HepG2 (cell line): ENCODE data around the gene PTGES3. TPM values are rescaled to one million over a fixed set of nuclear protein-coding genes. Genes with fewer than 3 reads are reported as not detected.
A peak's percentile ranks its signal among the peaks of the same experiment; 100 is the strongest.

Experiments used
- AGO2 ChIP-seq: fragments of 200-400 bp; formaldehyde crosslinking; optimal IDR thresholded peaks from 2 replicates; pipeline ENCODE3; 2017; ENCODE audit warnings: mild to moderate bottlenecking, low read depth, low read length, moderate library complexity
- HNRNPUL1 ChIP-seq: fragments of 200-400 bp; formaldehyde crosslinking; IDR thresholded peaks from 2 replicates; pipeline ENCODE4 v1.6.1; 2017; ENCODE audit warnings: low read depth, mild to moderate bottlenecking, low read length, moderate library complexity
- JARID2 ChIP-seq: sonication (generic); formaldehyde crosslinking; IDR thresholded peaks from 2 replicates; pipeline ENCODE4 v1.8.1; 2023; ENCODE audit warnings: missing genetic modification reagents, inconsistent platforms; ENCODE audit not compliant: insufficient replicate concordance
- KAT8 ChIP-seq: IDR thresholded peaks from 2 replicates; pipeline ENCODE4 v1.6.1; 2016; ENCODE audit warnings: missing genetic modification reagents, missing compliant biosample characterization
- KDM1A ChIP-seq: IDR thresholded peaks from 2 replicates; pipeline ENCODE4 v1.6.1; 2016; ENCODE audit warnings: missing compliant biosample characterization
- MYNN ChIP-seq: sonication (generic); formaldehyde crosslinking; IDR thresholded peaks from 2 replicates; pipeline ENCODE4 v1.4.0; 2020; ENCODE audit warnings: mild to moderate bottlenecking, low read depth, missing genetic modification reagents
- NFE2L1 ChIP-seq: sonication (generic); formaldehyde crosslinking; IDR thresholded peaks from 2 replicates; pipeline ENCODE4 v1.4.0; 2020; ENCODE audit warnings: missing genetic modification reagents, mild to moderate bottlenecking, borderline replicate concordance
- PRPF4 ChIP-seq: fragments of 200-400 bp; formaldehyde crosslinking; IDR thresholded peaks from 2 replicates; pipeline ENCODE4 v1.6.1; 2016; ENCODE audit warnings: low read length, low read depth; ENCODE audit not compliant: poor library complexity, severe bottlenecking
- RFX3 ChIP-seq: IDR thresholded peaks from 2 replicates; pipeline ENCODE4 v1.6.1; 2016; ENCODE audit warnings: missing biosample characterization, missing genetic modification reagents
- SCMH1 ChIP-seq: sonication (generic); formaldehyde crosslinking; IDR thresholded peaks from 2 replicates; pipeline ENCODE4 v1.9.0; 2021; ENCODE audit warnings: missing genetic modification reagents, mild to moderate bottlenecking, borderline replicate concordance
- TSC22D2 ChIP-seq: sonication (generic); formaldehyde crosslinking; IDR thresholded peaks from 2 replicates; pipeline ENCODE4 v1.5.1; 2020; ENCODE audit warnings: missing genetic modification reagents, mild to moderate bottlenecking, borderline replicate concordance
- ZBTB42 ChIP-seq: sonication (generic); formaldehyde crosslinking; IDR thresholded peaks from 2 replicates; pipeline ENCODE4 v1.5.0; 2020; ENCODE audit warnings: mild to moderate bottlenecking, missing genetic modification reagents
- ZNF138 ChIP-seq: sonication (generic); formaldehyde crosslinking; IDR thresholded peaks from 2 replicates; pipeline ENCODE4 v1.5.0; 2020; ENCODE audit warnings: mild to moderate bottlenecking, low read depth, missing genetic modification reagents
- ZNF160 ChIP-seq: sonication (generic); formaldehyde crosslinking; IDR thresholded peaks from 2 replicates; pipeline ENCODE4 v1.8.0; 2022; ENCODE audit warnings: mild to moderate bottlenecking, inconsistent platforms, missing genetic modification reagents
- ZNF607 ChIP-seq: sonication (generic); formaldehyde crosslinking; IDR thresholded peaks from 2 replicates; pipeline ENCODE4 v1.5.1; 2020; ENCODE audit warnings: missing genetic modification reagents, mild to moderate bottlenecking, borderline replicate concordance
- ZSCAN12 ChIP-seq: sonication (generic); formaldehyde crosslinking; IDR thresholded peaks from 2 replicates; pipeline ENCODE4 v1.9.0; 2021; ENCODE audit warnings: mild to moderate bottlenecking, missing genetic modification reagents
- ZSCAN30 ChIP-seq: sonication (generic); formaldehyde crosslinking; IDR thresholded peaks from 2 replicates; pipeline ENCODE4 v1.5.0; 2020; ENCODE audit warnings: mild to moderate bottlenecking, missing genetic modification reagents
- polyA plus RNA-seq, 8 experiments: library from polyadenylated mRNA; depleted of rRNA in 3 of 8; stranded (reverse) in 7 of 8; unstranded in 1 of 8; fragments of >200 nt; fragmentation: Illumina TruSeq in 4 of 8; extraction: Trizol in 4 of 8; gene quantifications; 2 replicates each; pipeline versions ENCODE4 v1.2.1 to v1.2.3, GENCODE V29; 2011 to 2016; ENCODE audit warnings: low read depth in 4 of 8, missing spikeins in 1 of 8, mixed read lengths in 1 of 8; ENCODE audit not compliant: insufficient read depth in 1 of 8
- total RNA-seq, 5 experiments: library from RNA; depleted of rRNA; stranded (reverse); fragments of >200 nt; fragmentation: Illumina TruSeq; extraction: Trizol; gene quantifications; 2 replicates each; pipeline ENCODE4 v1.2.3, GENCODE V29; 2016; ENCODE audit warnings: low read depth in 1 of 5
- TF ChIP-seq, protein P1 (sequence below): sonication (generic); formaldehyde crosslinking; IDR thresholded peaks from 2 replicates; pipeline ENCODE4 v1.5.0; 2020; ENCODE audit warnings: missing genetic modification reagents, mild to moderate bottlenecking, borderline replicate concordance
- TF ChIP-seq, protein P2 (sequence below): sonication (generic); formaldehyde crosslinking; IDR thresholded peaks from 2 replicates; pipeline ENCODE4 v1.4.0; 2020; ENCODE audit warnings: mild to moderate bottlenecking, low read depth, missing genetic modification reagents
- TF ChIP-seq, protein P3 (sequence below): sonication (generic); formaldehyde crosslinking; IDR thresholded peaks from 2 replicates; pipeline ENCODE4 v1.4.0; 2020; ENCODE audit warnings: mild to moderate bottlenecking, missing genetic modification reagents
- TF ChIP-seq, protein P4 (sequence below): IDR thresholded peaks from 2 replicates; pipeline ENCODE4 v1.6.1; 2016; ENCODE audit warnings: low read depth, borderline replicate concordance
- TF ChIP-seq, protein P5 (sequence below): sonication (generic); formaldehyde crosslinking; IDR thresholded peaks from 2 replicates; pipeline ENCODE4 v1.4.0; 2020; ENCODE audit warnings: missing genetic modification reagents, borderline replicate concordance
- TF ChIP-seq, protein P6 (sequence below): sonication (generic); formaldehyde crosslinking; conservative IDR thresholded peaks from 2 replicates; pipeline ENCODE4 v1.4.0; 2020; ENCODE audit warnings: missing genetic modification reagents

Gene PTGES3
- total and polyA plus RNA-seq, 2 of the 13 experiments (the other 11 are each of a cell fraction or from before 2014, with no cell fraction given), result 54.4 to 159 TPM

DNA sequence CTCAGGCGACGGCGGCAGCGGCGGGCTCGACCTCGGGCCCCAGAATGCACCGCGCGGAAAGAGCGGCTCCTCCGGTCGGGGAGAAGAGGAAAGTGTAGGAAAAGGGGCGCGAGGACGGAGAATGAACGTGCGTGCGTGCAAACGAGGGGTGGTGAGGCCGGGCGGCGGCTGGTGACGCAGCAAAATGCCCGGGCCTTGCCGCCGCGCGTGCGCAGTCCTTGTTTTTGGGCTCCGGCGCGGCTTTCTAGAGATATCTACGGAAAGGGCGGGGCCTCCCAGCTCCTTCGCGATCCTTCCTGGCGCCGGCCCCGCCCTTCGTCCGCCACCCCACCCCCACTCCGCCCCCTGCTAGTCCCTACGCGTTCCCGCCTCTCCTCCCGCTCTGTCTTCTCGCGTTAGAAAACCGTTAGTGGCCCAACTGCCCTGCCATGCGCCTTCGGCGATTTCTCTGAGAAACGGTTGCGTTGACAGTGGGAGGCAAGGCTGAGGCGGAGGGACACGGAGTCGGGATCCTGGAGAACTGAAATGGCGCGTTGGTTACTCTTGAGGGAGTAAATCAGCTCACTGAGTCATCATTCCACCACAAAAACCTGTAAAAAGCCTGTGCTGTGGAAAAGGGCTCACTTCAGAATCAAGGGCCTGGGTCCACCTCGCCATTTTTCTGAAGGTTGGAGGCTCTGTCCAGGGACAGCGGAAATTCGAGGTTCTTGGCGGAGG lies at the start of gene PTGES3 (continued):
- TF ChIP-seq KAT8 (CRISPR knock-in tag) (peak; percentile 92), ZNF160 (peak; percentile 86), KDM1A (CRISPR knock-in tag) (0 out of 2 replicates have a peak, but pooled peaks have one; percentile 9), PRPF4 (peak; percentile 83), JARID2 (CRISPR knock-in tag) (peak; percentile 15), TSC22D2 (CRISPR knock-in tag) (no peak; the same call in 1 of the 2 replicates), RFX3 (no peak; the same call in 1 of the 2 replicates), AGO2 (peak; percentile 35), MYNN (CRISPR knock-in tag) (peak; percentile 69; the same call in 1 of the 2 replicates), ZSCAN12 (CRISPR knock-in tag) (peak; percentile 65; the same call in 1 of the 2 replicates), NFE2L1 (peak; percentile 97), ZSCAN30 (CRISPR knock-in tag) (peak; percentile 98), ZNF607 (peak; percentile 99), HNRNPUL1 (peak; percentile 61; the same call in 1 of the 2 replicates), SCMH1 (CRISPR knock-in tag) (no peak), ZBTB42 (CRISPR knock-in tag) (peak; percentile 82), ZNF138 (CRISPR knock-in tag) (peak; percentile 96; the same call in 1 of the 2 replicates)
- TF ChIP-seq, protein P1, sequence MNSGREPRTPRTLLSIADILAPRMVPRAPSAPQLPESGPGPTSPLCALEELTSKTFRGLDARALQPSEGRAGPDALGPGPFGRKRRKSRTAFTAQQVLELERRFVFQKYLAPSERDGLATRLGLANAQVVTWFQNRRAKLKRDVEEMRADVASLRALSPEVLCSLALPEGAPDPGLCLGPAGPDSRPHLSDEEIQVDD, result 0 out of 2 replicates have a peak, but pooled peaks have one; percentile 9
- TF ChIP-seq, protein P2, sequence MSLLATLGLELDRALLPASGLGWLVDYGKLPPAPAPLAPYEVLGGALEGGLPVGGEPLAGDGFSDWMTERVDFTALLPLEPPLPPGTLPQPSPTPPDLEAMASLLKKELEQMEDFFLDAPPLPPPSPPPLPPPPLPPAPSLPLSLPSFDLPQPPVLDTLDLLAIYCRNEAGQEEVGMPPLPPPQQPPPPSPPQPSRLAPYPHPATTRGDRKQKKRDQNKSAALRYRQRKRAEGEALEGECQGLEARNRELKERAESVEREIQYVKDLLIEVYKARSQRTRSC (CRISPR knock-in tag), result 0 out of 2 replicates have a peak, but pooled peaks have one; percentile 37
- TF ChIP-seq, protein P3, sequence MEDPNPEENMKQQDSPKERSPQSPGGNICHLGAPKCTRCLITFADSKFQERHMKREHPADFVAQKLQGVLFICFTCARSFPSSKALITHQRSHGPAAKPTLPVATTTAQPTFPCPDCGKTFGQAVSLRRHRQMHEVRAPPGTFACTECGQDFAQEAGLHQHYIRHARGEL (CRISPR knock-in tag), result 0 out of 2 replicates have a peak, but pooled peaks have one; percentile 11
- TF ChIP-seq, protein P4, sequence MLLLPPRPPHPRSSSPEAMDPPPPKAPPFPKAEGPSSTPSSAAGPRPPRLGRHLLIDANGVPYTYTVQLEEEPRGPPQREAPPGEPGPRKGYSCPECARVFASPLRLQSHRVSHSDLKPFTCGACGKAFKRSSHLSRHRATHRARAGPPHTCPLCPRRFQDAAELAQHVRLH, result peak; percentile 77; the same call in 1 of the 2 replicates
- TF ChIP-seq, protein P5, sequence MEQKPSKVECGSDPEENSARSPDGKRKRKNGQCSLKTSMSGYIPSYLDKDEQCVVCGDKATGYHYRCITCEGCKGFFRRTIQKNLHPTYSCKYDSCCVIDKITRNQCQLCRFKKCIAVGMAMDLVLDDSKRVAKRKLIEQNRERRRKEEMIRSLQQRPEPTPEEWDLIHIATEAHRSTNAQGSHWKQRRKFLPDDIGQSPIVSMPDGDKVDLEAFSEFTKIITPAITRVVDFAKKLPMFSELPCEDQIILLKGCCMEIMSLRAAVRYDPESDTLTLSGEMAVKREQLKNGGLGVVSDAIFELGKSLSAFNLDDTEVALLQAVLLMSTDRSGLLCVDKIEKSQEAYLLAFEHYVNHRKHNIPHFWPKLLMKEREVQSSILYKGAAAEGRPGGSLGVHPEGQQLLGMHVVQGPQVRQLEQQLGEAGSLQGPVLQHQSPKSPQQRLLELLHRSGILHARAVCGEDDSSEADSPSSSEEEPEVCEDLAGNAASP (CRISPR knock-in tag), result peak; percentile 33; the same call in 1 of the 2 replicates
- TF ChIP-seq, protein P6, sequence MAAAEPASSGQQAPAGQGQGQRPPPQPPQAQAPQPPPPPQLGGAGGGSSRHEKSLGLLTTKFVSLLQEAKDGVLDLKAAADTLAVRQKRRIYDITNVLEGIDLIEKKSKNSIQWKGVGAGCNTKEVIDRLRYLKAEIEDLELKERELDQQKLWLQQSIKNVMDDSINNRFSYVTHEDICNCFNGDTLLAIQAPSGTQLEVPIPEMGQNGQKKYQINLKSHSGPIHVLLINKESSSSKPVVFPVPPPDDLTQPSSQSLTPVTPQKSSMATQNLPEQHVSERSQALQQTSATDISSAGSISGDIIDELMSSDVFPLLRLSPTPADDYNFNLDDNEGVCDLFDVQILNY (CRISPR knock-in tag), result no peak
